MM.1S (cell line): ENCODE results near the gene NDOR1.

Source experiments
- EZH2 ChIP-seq: fragments of 300-600 bp; sonication (generic); optimal IDR thresholded peaks from 2 replicates; pipeline ENCODE3; 2017; ENCODE audit warnings: low read depth, mild to moderate bottlenecking, antibody characterized with exemption, low read length, mixed read lengths
- EZH2phosphoT487 ChIP-seq: fragments of 300-600 bp; sonication (generic); IDR thresholded peaks from 2 replicates; pipeline ENCODE4 v1.6.1; 2018; ENCODE audit warnings: antibody characterized with exemption, low read length
- TF ChIP-seq, protein P1 (sequence below): fragments of 300-600 bp; sonication (generic); IDR thresholded peaks from 2 replicates; pipeline ENCODE4 v1.5.1; 2016; ENCODE audit warnings: antibody characterized with exemption, low read length, mixed read lengths

DNA sequence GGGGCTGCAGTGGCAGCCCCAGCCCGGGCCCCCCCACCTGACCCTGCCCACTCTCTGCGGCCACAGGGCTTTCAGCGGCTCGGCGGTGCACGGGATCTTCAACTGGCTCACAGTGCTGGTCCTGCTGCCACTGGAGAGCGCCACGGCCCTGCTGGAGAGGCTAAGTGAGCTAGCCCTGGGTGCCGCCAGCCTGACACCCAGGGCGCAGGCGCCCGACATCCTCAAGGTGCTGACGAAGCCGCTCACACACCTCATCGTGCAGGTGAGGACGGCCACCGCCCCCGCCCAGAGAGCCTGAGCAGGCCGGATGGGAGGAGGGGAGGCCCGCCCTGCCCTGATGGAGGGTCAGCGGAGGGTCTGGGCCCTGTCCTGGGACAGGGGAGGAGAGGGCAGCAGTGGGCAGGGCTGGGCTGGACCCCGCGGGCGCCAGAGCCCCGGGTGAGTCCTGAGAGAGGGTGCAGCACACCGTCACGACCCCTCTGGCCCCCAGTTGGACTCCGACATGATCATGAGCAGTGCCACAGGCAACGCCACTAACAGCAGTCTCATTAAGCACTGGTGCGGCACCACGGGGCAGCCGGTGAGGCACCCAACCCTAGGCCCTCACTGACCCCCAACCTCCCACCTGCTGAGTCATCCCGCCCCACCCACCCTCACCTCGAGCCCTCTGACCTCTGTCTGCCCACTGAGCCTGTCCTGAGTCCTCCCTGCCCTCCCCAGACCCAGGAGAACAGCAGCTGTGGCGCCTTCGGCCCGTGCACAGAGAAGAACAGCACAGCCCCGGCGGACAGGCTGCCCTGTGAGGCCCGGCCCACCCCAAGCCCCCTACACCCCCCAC lies 27.9 kb downstream of the NDOR1 start:
- TF ChIP-seq EZH2 (no peak), EZH2phosphoT487 (no peak)
- TF ChIP-seq, protein P1, sequence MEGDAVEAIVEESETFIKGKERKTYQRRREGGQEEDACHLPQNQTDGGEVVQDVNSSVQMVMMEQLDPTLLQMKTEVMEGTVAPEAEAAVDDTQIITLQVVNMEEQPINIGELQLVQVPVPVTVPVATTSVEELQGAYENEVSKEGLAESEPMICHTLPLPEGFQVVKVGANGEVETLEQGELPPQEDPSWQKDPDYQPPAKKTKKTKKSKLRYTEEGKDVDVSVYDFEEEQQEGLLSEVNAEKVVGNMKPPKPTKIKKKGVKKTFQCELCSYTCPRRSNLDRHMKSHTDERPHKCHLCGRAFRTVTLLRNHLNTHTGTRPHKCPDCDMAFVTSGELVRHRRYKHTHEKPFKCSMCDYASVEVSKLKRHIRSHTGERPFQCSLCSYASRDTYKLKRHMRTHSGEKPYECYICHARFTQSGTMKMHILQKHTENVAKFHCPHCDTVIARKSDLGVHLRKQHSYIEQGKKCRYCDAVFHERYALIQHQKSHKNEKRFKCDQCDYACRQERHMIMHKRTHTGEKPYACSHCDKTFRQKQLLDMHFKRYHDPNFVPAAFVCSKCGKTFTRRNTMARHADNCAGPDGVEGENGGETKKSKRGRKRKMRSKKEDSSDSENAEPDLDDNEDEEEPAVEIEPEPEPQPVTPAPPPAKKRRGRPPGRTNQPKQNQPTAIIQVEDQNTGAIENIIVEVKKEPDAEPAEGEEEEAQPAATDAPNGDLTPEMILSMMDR: no peak
